K562 (cell line): Measurements from ENCODE around the gene CLCNKB. TPM values are rescaled to one million over a fixed set of nuclear protein-coding genes. Genes with fewer than 3 reads are reported as not detected.

Source experiments
- GABPB2 ChIP-seq: fragments of 250-450 bp; sonication (Bioruptor Pico); conservative IDR thresholded peaks from 2 replicates; pipeline ENCODE4 v1.5.1; 2021; ENCODE audit warnings: mild to moderate bottlenecking
- ILK ChIP-seq: fragments of 450-650 bp; IDR thresholded peaks from 2 replicates; pipeline ENCODE4 v1.6.1; 2016; ENCODE audit warnings: missing genetic modification characterization, low read depth, mild to moderate bottlenecking, missing compliant biosample characterization, moderate library complexity, borderline replicate concordance
- LARP7 ChIP-seq: fragments of 450-650 bp; IDR thresholded peaks from 2 replicates; pipeline ENCODE4 v1.6.1; 2016
- NONO ChIP-seq, 2 experiments: fragments of 200-400 bp in 1 of 2; fragments of 450-650 bp in 1 of 2; formaldehyde crosslinking in 1 of 2; IDR thresholded peaks; 2 replicates each; pipeline ENCODE4 v1.6.1; 2017; ENCODE audit warnings: low read depth in 2 of 2, mild to moderate bottlenecking in 2 of 2, moderate library complexity in 2 of 2, low read length in 1 of 2
- polyA plus RNA-seq, 8 experiments: library from polyadenylated mRNA; depleted of rRNA in 4 of 8; stranded (reverse) in 5 of 8; unstranded in 3 of 8; fragments of >200 nt; fragmentation: Nextera tagmentation in 2 of 8; fragmentation: Illumina TruSeq in 1 of 8; extraction: Ambion mirVana in 2 of 8; extraction: Trizol in 1 of 8; gene quantifications; 2 replicates each; pipeline versions ENCODE4 v1.2.1 to v1.2.3, GENCODE V29; 2011 to 2014; ENCODE audit warnings: inconsistent platforms in 1 of 8, missing spikeins in 1 of 8
- total RNA-seq, 7 experiments: library from RNA; depleted of rRNA in 6 of 7; stranded (reverse); fragments of >200 nt in 6 of 7; fragmentation: Illumina TruSeq in 2 of 7; extraction: Trizol in 2 of 7; gene quantifications; 2 replicates each; pipeline versions ENCODE4 v1.2.1 to v1.2.3, GENCODE V29; 2011 to 2021; ENCODE audit warnings: low replicate concordance in 1 of 7
- TF ChIP-seq, protein P1 (sequence below), 2 experiments: IDR thresholded peaks; 2 replicates each; pipeline ENCODE4 v1.6.1; 2011; ENCODE audit warnings: borderline replicate concordance in 1 of 2, control low read depth in 1 of 2, low read depth in 1 of 2, low read length in 1 of 2, mild to moderate bottlenecking in 1 of 2, mixed read lengths in 1 of 2, moderate library complexity in 1 of 2; ENCODE audit not compliant: insufficient read depth in 1 of 2, insufficient read length in 1 of 2, poor library complexity in 1 of 2, severe bottlenecking in 1 of 2; ENCODE audit errors: extremely low read depth in 1 of 2
- TF ChIP-seq, protein P2 (sequence below): sonication (generic); formaldehyde crosslinking; IDR thresholded peaks from 2 replicates; pipeline ENCODE4 v1.5.0; 2020; ENCODE audit warnings: missing genetic modification reagents
- TF ChIP-seq, protein P3 (sequence below): fragments of 450-650 bp; IDR thresholded peaks from 2 replicates; pipeline ENCODE4 v1.7.1; 2018; ENCODE audit warnings: mild to moderate bottlenecking, low read depth; ENCODE audit not compliant: partially characterized antibody

CLCNKB gene
- total and polyA plus RNA-seq, 9 of the 15 experiments (the other 6 are each of a cell fraction or from before 2014, with no cell fraction given): 0.08 to 1.7 (median 0.64) TPM

DNA sequence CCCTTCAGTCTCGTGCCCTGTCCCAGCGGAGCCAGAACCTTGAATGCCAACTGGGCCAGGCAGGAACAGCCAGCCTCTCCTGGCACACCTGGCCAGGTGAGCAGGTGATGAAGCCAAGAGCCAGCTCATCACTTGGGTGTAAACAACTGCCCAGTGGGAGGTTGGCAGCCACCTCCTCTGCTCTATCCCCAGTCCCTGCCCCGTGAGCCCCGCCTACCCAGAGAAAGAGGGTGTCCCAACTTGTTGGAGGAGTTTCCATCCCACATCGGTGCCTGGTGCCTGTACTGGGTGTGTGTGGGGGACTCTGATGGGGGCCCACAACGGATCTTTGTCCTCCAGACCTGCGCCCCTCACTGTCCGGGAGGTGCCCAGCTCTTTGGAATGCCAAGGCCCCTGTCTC, 47.7 kb downstream of the CLCNKB start (continued):
- TF ChIP-seq, protein P1, sequence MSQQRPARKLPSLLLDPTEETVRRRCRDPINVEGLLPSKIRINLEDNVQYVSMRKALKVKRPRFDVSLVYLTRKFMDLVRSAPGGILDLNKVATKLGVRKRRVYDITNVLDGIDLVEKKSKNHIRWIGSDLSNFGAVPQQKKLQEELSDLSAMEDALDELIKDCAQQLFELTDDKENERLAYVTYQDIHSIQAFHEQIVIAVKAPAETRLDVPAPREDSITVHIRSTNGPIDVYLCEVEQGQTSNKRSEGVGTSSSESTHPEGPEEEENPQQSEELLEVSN (IDR thresholded peaks at IDR 0.05; ENCODE audit: borderline replicate concordance in 1 of 2, extremely low read depth in 1 of 2, insufficient read depth in 1 of 2, insufficient read length in 1 of 2, low read depth in 1 of 2, low read length in 1 of 2, poor library complexity in 1 of 2, severe bottlenecking in 1 of 2): no peak
- TF ChIP-seq ILK (no peak), LARP7 (no peak), GABPB2 (CRISPR knock-in tag) (no peak), NONO (IDR thresholded peaks at IDR 0.05; ENCODE audit: low read depth in 2 of 2, low read length in 1 of 2) (no peak)
- TF ChIP-seq, protein P2, sequence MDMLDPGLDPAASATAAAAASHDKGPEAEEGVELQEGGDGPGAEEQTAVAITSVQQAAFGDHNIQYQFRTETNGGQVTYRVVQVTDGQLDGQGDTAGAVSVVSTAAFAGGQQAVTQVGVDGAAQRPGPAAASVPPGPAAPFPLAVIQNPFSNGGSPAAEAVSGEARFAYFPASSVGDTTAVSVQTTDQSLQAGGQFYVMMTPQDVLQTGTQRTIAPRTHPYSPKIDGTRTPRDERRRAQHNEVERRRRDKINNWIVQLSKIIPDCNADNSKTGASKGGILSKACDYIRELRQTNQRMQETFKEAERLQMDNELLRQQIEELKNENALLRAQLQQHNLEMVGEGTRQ (CRISPR knock-in tag): no peak
- TF ChIP-seq, protein P3, sequence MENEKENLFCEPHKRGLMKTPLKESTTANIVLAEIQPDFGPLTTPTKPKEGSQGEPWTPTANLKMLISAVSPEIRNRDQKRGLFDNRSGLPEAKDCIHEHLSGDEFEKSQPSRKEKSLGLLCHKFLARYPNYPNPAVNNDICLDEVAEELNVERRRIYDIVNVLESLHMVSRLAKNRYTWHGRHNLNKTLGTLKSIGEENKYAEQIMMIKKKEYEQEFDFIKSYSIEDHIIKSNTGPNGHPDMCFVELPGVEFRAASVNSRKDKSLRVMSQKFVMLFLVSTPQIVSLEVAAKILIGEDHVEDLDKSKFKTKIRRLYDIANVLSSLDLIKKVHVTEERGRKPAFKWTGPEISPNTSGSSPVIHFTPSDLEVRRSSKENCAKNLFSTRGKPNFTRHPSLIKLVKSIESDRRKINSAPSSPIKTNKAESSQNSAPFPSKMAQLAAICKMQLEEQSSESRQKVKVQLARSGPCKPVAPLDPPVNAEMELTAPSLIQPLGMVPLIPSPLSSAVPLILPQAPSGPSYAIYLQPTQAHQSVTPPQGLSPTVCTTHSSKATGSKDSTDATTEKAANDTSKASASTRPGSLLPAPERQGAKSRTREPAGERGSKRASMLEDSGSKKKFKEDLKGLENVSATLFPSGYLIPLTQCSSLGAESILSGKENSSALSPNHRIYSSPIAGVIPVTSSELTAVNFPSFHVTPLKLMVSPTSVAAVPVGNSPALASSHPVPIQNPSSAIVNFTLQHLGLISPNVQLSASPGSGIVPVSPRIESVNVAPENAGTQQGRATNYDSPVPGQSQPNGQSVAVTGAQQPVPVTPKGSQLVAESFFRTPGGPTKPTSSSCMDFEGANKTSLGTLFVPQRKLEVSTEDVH: no peak
